GM19397 (cell line): ENCODE data around the gene XYLB.

ENCODE experiments used
- ATAC-seq: cut with Tn5 transposase; IDR thresholded peaks from one replicate; pipeline ENCODE4 v1.9.1; 2021; ENCODE audit warnings: mild to moderate bottlenecking, moderate library complexity; ENCODE audit not compliant: unreplicated experiment

The XYLB gene

GRCh38 chr3:38361496-38361895 lies 14.9 kb downstream of the XYLB start:
- ATAC-seq, result no peak

- ATAC-seq, result no peak
Measured at GRCh38 chr3:38362825-38363224, 16.2 kb downstream of the XYLB start.

- ATAC-seq, result no peak
Measured at GRCh38 chr3:38364721-38365400, 18.3 kb downstream of the XYLB start.

GRCh38 chr3:38365469-38366062 lies 19.0 kb downstream of the XYLB start:
- no peak for ATAC-seq

- ATAC-seq, result no peak
Measured at GRCh38 chr3:38366082-38366481, 19.5 kb downstream of the XYLB start.

GRCh38 chr3:38367779-38368178 lies 21.2 kb downstream of the XYLB start:
- ATAC-seq, result no peak

GRCh38 chr3:38368238-38368637 lies 21.7 kb downstream of the XYLB start:
- no peak for ATAC-seq

GRCh38 chr3:38369186-38369585 lies 22.6 kb downstream of the XYLB start:
- no peak for ATAC-seq

GRCh38 chr3:38370149-38370548 lies 23.6 kb downstream of the XYLB start:
- ATAC-seq, result no peak

GRCh38 chr3:38370861-38371260 lies 24.3 kb downstream of the XYLB start:
- no peak for ATAC-seq

- ATAC-seq, result no peak
Measured at GRCh38 chr3:38371541-38372213, 25.1 kb downstream of the XYLB start.

GRCh38 chr3:38372214-38372601 lies 25.6 kb downstream of the XYLB start:
- ATAC-seq, result no peak

GRCh38 chr3:38374221-38374620 lies 27.6 kb downstream of the XYLB start:
- no peak for ATAC-seq

GRCh38 chr3:38375072-38375471 lies 28.5 kb downstream of the XYLB start:
- no peak for ATAC-seq

- no peak for ATAC-seq
Measured at GRCh38 chr3:38375488-38376097, 29.0 kb downstream of the XYLB start.

GRCh38 chr3:38376098-38376816 lies 29.7 kb downstream of the XYLB start:
- ATAC-seq, result no peak

GRCh38 chr3:38379201-38379770 lies 32.7 kb downstream of the XYLB start:
- ATAC-seq, result no peak

GRCh38 chr3:38382506-38383080 lies 36.0 kb downstream of the XYLB start:
- no peak for ATAC-seq

GRCh38 chr3:38383156-38383875 lies 36.7 kb downstream of the XYLB start:
- ATAC-seq, result no peak
